Measurements from ENCODE around the gene MAP3K14.

Gene MAP3K14

DNA sequence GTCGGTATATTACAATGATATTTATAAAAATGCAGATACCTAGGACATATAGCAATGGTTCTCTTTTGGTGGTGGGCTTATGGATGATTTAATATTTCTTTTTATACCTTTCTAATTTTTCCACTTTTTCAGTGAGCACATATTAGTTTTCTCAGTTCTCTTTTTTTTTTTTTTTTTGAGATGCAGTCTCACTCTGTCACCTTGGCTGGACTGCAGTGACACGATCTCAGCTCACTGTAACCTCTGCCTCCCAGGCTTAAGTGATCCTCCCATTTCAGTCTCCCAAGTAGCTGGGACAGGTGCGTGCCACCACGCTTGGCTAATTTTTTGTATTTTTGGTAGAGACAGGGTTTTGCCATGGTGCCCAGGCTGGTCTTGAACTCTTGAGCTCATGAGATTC lies 15.1 kb downstream of the MAP3K14 start:
- peaks cover 1% of the 10 kb centered on the region for H3K27me3 Mint-ChIP-seq (ENCODE audit: low read depth)
- H3K27ac Mint-ChIP-seq, result no peak overlapping the region
- peaks cover 2% of the 10 kb centered on the region for H3K36me3 Mint-ChIP-seq (ENCODE audit: low read depth)
- H3K4me3 Mint-ChIP-seq, result no peak overlapping the region
- no peaks in the 10 kb centered on the region for H3K9me3 Mint-ChIP-seq
- TF ChIP-seq, protein P1, sequence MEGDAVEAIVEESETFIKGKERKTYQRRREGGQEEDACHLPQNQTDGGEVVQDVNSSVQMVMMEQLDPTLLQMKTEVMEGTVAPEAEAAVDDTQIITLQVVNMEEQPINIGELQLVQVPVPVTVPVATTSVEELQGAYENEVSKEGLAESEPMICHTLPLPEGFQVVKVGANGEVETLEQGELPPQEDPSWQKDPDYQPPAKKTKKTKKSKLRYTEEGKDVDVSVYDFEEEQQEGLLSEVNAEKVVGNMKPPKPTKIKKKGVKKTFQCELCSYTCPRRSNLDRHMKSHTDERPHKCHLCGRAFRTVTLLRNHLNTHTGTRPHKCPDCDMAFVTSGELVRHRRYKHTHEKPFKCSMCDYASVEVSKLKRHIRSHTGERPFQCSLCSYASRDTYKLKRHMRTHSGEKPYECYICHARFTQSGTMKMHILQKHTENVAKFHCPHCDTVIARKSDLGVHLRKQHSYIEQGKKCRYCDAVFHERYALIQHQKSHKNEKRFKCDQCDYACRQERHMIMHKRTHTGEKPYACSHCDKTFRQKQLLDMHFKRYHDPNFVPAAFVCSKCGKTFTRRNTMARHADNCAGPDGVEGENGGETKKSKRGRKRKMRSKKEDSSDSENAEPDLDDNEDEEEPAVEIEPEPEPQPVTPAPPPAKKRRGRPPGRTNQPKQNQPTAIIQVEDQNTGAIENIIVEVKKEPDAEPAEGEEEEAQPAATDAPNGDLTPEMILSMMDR (IDR thresholded peaks at IDR 0.05; ENCODE audit: unreplicated experiment in 3 of 3), result no peak
- H3K4me1 Mint-ChIP-seq, result peaks cover 36% of the 10 kb centered on the region

DNA sequence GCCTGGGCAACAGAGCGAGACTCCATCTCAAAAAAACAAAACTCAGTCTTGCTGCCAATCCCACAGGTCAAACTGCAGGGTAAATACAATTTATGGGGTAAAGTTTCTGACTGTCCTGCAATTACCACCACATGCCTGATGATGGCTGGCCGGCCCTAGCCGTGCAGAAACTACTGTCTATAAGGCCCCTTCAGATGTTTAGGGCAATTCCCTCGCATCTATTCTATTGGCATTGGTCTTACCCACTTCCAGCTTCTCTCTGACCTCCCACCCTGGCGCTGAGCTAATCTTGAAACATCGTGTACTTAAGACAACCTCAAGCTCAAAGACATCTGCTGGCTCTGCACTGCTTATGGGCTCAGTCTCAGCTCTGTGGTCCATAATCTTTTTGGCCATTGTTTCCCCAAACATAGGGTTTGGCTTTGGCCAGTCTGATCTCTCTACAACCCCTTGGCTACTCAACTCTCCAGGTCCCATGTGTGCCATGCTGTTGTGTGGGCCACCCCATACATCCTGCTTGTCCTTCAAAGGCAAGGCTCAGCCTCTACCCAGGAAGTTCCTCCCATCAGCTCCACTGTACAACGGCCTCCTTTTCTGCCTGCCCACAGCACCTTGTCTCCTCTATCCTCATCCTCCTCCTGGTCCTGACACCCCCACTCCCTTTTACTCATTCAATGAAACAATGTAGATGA lies 16.6 kb downstream of the MAP3K14 start:
- H3K36me3 Mint-ChIP-seq (ENCODE audit: low read depth), result peaks cover 4% of the 10 kb centered on the region
- peaks cover 3% of the 10 kb centered on the region for H3K27me3 Mint-ChIP-seq (ENCODE audit: low read depth)
- H3K4me1 Mint-ChIP-seq, result peaks cover 38% of the 10 kb centered on the region
- no peak overlapping the region for H3K4me3 Mint-ChIP-seq
- TF ChIP-seq, protein P1 (IDR thresholded peaks at IDR 0.05; ENCODE audit: unreplicated experiment in 3 of 3), result no peak
- H3K9me3 Mint-ChIP-seq, result no peaks in the 10 kb centered on the region
- H3K27ac Mint-ChIP-seq, result peak overlapping the region in 2 of 3 experiments; percentile 11 to 92

DNA sequence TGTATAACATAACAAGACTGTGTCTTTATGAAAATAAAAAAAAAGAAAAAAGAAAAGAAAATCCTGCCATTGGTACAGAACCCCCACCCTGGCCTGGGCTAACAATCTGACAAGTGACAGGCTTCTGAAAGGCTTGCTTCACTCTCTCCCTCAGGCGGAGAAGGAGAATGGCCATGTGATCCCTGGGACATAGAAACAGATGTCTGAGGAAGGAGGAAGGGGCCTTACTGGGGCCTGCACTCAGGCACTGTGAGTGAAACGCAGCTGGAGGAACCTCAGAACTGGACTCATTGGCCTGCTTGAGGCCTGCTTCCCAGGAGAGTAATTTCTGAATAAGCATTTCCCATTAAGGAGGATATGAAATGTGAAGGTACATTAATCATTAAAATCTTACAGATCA lies 17.5 kb downstream of the MAP3K14 start:
- Mint-ChIP-seq H3K27ac (peak overlapping the region; percentile 69 to 92 (median 72)), H3K4me3 (peak overlapping the region in 1 of 3 experiments; percentile 38), H3K9me3 (no peaks in the 10 kb centered on the region), H3K36me3 (ENCODE audit: low read depth) (peaks cover 4% of the 10 kb centered on the region), H3K27me3 (ENCODE audit: low read depth) (peaks cover 3% of the 10 kb centered on the region), H3K4me1 (peaks cover 46% of the 10 kb centered on the region)
- TF ChIP-seq, protein P1 (IDR thresholded peaks at IDR 0.05; ENCODE audit: unreplicated experiment in 3 of 3), result no peak

DNA sequence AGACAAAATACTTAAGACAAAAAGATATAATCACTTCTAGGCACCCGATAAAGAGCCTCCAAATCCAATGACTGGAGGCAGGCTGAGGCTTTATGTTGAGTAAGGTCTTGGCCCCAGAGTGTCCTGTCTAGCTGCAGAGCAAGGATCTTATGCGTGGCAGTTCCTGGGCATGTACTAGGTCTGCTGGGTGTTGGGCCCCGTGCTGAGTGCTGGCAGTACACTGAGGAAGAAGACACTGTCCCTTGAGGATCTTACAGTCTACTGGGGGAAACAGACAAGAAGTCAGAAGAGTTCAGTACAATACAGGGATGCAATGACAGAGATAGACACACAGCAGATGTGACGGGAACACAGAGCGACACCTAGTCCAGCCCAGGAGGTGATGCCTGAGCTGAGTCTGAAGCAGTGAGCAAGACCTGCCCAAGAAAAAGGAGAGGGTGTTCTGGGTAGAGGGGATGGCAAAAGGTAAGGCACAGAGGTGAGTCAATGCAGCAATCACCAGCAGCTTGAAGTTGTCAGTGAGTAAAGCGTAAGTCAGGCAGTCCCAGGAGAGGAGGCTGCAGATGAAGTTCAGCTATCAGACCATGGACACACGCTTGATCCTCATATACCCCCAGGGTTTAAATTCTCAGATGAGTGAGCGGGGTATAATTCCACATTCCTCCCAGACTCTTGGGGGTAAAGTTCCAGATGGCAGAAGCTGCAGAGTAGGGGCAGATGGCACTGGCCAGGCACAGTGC lies 18.1 kb downstream of the MAP3K14 start:
- Mint-ChIP-seq H3K27me3 (ENCODE audit: low read depth) (peaks cover 3% of the 10 kb centered on the region), H3K9me3 (no peaks in the 10 kb centered on the region), H3K4me1 (peaks cover 53% of the 10 kb centered on the region), H3K27ac (peak overlapping the region; percentile 69 to 92 (median 72)), H3K36me3 (ENCODE audit: low read depth) (peaks cover 4% of the 10 kb centered on the region), H3K4me3 (no peak overlapping the region)
- TF ChIP-seq, protein P1 (IDR thresholded peaks at IDR 0.05; ENCODE audit: unreplicated experiment in 3 of 3), result no peak

DNA sequence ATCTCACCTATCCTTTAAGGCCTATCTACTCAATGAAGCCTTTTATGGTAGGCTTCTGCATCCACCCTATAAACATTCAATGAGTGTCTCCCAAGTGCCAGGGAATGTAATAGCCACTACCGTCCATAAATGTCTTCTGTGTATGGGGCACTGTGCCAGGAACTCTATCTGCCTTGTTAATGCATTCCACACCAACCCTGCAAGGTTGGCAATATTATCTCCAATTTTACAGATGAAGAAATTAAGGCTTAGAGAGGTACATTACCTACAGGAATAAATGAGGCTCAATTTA lies 20.0 kb downstream of the MAP3K14 start:
- TF ChIP-seq, protein P1 (IDR thresholded peaks at IDR 0.05; ENCODE audit: unreplicated experiment in 3 of 3), result no peak
- no peaks in the 10 kb centered on the region for H3K9me3 Mint-ChIP-seq
- H3K36me3 Mint-ChIP-seq (ENCODE audit: low read depth), result peaks cover 4% of the 10 kb centered on the region
- peaks cover 3% of the 10 kb centered on the region for H3K27me3 Mint-ChIP-seq (ENCODE audit: low read depth)
- peaks cover 69% of the 10 kb centered on the region for H3K4me1 Mint-ChIP-seq
- H3K4me3 Mint-ChIP-seq, result no peak overlapping the region
- peak overlapping the region in 1 of 3 experiments; percentile 33 for H3K27ac Mint-ChIP-seq

Data from nephron (organoid).